AG09309 (cell line): ENCODE results near the gene SMG7.

ENCODE experiments used
- DNase-seq: peaks from one replicate; pipeline ENCODE4 v3.0.0-alpha.2; 2010; ENCODE audit warnings: low read depth
- H3K4me3 ChIP-seq: 2 replicates; pipeline ENCODE4 v1.5.1; 2011; ENCODE audit warnings: mild to moderate bottlenecking, low read depth, low read length, moderate library complexity; ENCODE audit not compliant: control insufficient read depth
- TF ChIP-seq, protein P1 (sequence below): IDR thresholded peaks from 2 replicates; pipeline ENCODE4 v1.5.1; 2011; ENCODE audit warnings: mild to moderate bottlenecking, low read depth, low read length, inconsistent platforms; ENCODE audit not compliant: insufficient read depth, control insufficient read depth; ENCODE audit errors: missing control alignments

SMG7 gene

DNA sequence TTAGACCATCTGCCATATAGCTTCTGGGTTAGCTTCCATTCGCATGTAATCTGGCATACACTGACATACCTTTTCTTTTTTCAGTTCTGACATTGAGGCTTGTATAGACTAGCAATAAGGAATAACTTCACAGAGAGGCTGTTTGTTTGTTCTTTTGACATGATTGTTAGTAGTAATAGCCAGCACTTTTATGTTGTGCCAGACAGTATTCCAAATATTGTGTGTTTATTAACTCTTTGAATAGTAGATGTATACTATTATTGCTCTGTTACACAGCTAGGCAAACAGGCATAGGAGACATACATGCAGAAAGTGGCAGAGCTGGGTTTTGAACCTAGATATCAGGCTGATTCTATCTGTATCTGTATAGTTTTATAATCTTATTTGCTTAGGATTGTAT, 12.6 kb downstream of the SMG7 start:
- DNase-seq: no peak
- TF ChIP-seq, protein P1, sequence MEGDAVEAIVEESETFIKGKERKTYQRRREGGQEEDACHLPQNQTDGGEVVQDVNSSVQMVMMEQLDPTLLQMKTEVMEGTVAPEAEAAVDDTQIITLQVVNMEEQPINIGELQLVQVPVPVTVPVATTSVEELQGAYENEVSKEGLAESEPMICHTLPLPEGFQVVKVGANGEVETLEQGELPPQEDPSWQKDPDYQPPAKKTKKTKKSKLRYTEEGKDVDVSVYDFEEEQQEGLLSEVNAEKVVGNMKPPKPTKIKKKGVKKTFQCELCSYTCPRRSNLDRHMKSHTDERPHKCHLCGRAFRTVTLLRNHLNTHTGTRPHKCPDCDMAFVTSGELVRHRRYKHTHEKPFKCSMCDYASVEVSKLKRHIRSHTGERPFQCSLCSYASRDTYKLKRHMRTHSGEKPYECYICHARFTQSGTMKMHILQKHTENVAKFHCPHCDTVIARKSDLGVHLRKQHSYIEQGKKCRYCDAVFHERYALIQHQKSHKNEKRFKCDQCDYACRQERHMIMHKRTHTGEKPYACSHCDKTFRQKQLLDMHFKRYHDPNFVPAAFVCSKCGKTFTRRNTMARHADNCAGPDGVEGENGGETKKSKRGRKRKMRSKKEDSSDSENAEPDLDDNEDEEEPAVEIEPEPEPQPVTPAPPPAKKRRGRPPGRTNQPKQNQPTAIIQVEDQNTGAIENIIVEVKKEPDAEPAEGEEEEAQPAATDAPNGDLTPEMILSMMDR: no peak
- no peak overlapping the region for H3K4me3 ChIP-seq

DNA sequence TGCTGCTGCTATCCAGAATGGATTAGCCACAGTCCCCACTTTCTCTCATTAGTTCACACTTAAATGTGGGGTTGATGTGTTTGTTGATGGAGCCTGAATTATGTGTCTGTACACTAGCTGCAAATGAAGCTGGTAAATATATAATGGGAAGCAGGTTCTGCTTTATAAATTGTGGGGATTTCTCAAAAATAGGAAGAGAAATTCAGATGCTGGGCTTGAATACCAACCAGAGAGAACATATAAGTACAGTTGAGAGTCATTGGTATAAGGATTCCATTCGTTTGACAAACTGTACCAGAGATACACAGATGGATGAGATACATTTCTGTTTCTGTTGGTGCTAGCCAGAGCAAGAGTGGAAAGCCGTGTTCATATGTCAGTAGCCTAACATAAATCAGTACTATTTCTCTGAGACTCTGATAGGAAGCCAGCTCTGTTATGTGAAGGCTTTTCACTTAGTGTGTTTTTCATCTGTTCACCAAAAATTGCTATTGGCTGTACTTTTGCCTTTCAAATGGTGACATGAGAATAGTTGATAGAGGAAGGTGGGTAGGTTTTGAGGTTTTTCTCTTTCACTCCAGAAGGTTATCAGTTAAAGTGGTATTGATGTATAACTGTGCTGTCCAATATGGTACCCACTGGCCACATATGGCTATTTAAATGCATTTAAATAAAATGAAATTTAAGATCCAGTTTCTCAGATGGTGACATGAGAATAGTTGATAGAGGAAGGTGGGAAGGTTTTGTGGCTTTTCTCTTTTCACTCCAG, 15.6 kb downstream of the SMG7 start:
- H3K4me3 ChIP-seq: no peak overlapping the region
- DNase-seq: no peak
- TF ChIP-seq, protein P1: no peak

DNA sequence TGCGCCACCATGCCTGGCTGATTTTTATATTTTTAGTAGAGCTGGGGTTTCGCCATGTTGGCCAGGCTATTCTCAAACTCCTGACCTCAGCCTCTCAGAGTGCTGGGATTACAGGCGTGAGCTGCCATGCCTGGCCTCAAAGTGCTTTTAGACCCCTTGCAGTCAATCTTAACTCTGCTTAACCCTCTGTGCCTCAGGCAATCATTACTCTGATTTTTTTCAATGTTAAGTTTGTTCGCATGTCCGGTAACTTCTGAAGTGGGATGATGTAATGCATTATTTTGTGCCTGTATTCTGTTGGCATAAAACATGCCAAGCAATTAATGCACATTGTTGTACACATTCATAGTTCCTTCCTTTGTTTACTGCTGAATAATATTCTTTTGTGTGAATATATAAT, 18.6 kb downstream of the SMG7 start:
- TF ChIP-seq, protein P1: no peak
- DNase-seq: no peak
- H3K4me3 ChIP-seq: no peak overlapping the region

DNA sequence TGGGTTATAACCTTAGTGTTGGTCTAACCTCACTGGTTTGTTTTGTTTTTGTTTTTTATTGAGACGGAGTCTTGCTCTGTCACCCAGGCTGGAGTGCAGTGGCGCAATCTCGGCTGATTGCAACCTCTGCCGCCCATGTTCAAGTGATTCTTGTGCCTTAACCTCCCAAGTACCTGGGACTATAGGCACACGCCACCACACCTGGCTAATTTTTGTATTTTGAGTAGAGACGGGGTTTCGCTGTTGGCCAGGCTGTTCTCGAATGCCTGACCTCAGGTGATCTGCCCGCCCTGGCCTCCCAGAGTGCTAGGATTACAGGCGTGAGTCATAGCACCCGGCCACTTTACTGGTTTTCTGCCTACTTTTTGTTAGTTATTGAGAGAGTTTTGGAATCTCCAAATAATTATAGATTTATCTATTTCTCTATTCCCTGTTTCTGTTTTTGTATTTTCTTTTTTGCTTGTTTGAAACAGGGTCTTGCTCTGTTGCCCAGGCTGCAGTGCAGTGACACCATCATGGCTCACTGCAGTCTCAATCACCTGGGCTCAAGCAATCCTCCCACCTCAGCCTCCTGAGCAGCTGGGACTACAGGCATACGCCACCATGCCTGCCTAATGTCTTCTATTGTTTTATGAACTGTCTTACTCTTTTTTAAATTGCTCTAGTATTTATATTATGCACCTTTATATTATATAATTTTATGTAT, 21.4 kb downstream of the SMG7 start:
- DNase-seq: no peak

DNA sequence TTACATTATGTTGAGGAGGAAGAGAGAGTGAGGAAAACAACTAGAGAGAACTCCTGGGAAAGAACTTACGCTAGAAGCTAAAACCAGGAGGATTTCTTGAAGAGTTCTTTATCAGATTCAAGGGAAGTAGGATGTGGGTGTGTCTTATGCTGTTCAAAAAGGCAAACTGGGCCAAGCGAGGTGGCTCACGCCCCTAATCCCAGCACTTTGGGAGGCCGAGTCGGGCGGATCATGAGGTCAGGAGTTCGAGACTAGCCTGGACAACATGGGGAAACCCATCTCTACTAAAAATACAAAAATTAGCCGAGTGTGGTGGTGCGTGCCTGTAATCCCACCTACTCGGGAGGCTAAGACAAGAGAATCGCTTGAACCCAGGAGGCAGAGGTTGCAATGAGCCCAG, 23.1 kb downstream of the SMG7 start:
- TF ChIP-seq, protein P1: no peak
- H3K4me3 ChIP-seq: no peak overlapping the region
- DNase-seq: no peak

More for the DNA sequence above, 21.4 kb downstream of the SMG7 start:
- no peak overlapping the region for H3K4me3 ChIP-seq
- TF ChIP-seq, protein P1: no peak

GRCh38 chr1:183497218-183497617, 24.9 kb downstream of the SMG7 start:
- H3K4me3 ChIP-seq: no peak overlapping the region
- DNase-seq: no peak
- TF ChIP-seq, protein P1: no peak
